Hematopoietic multipotent progenitor cell treated with erythropoietin and hydrocortisone succinate and interleukin-3 and kit ligand, for 8 days (in vitro differentiated cells): ENCODE measurements around the gene PDZD11.
"Not testable (repeated sequence)": the region's sequence is repeated elsewhere in the genome, so short reads cannot be mapped to it uniquely, and the experiment has no call there.

Experiments used
- DNase-seq: peaks from one replicate; pipeline ENCODE4 v3.0.0-alpha.2; 2015

PDZD11 gene

GRCh38 chrX:70289793-70290770 is at the start of gene PDZD11, which contains the start of gene KIF4A:
TSS of gene PDZD11 (minus strand) at chrX:70289927. CDS start at chrX:70289341, 586 bp downstream.
TSS of gene KIF4A (plus strand) at chrX:70290104. CDS start at chrX:70290459, 355 bp downstream.
- peak; percentile 85 for DNase-seq

GRCh38 chrX:70338290-70338689 is 48.6 kb upstream of the PDZD11 start:
- DNase-seq, result no peak

GRCh38 chrX:70336767-70337166 is 47.0 kb upstream of the PDZD11 start:
- no peak for DNase-seq

GRCh38 chrX:70332600-70332999 is 42.9 kb upstream of the PDZD11 start:
- no peak for DNase-seq

- DNase-seq, result no peak
These were observed 41.4 kb upstream of the PDZD11 start for GRCh38 chrX:70331161-70331560.

GRCh38 chrX:70324326-70324725 is 34.6 kb upstream of the PDZD11 start:
- DNase-seq, result no peak

GRCh38 chrX:70323628-70324027 is 33.9 kb upstream of the PDZD11 start:
- DNase-seq, result not testable (repeated sequence)

GRCh38 chrX:70322784-70323183 is 33.1 kb upstream of the PDZD11 start:
- DNase-seq, result no peak

GRCh38 chrX:70313503-70313902 is 23.8 kb upstream of the PDZD11 start:
- no peak for DNase-seq

GRCh38 chrX:70301716-70302115 is 12.0 kb upstream of the PDZD11 start:
- no peak for DNase-seq

GRCh38 chrX:70293621-70294020 is 3.9 kb upstream of the PDZD11 start:
- DNase-seq, result no peak

GRCh38 chrX:70292788-70293187 is 3.1 kb upstream of the PDZD11 start:
- DNase-seq, result no peak

GRCh38 chrX:70289168-70289792 is 447 bp downstream of the PDZD11 start:
- DNase-seq, result no peak

GRCh38 chrX:70281951-70282350 is 7.8 kb downstream of the PDZD11 start, which contains the start of gene RAB41:
TSS of gene RAB41 (plus strand) at chrX:70282172. CDS start at chrX:70282218, 46 bp downstream.
- no peak for DNase-seq

GRCh38 chrX:70280573-70280972 is 9.2 kb downstream of the PDZD11 start:
- DNase-seq, result no peak

GRCh38 chrX:70279081-70279480 is 10.6 kb downstream of the PDZD11 start:
- DNase-seq, result no peak

- DNase-seq, result not testable (repeated sequence)
These were observed 15.7 kb downstream of the PDZD11 start for GRCh38 chrX:70274029-70274428.

GRCh38 chrX:70268034-70268433 is 21.7 kb downstream of the PDZD11 start, which contains the start of gene ARR3:
TSS of gene ARR3 (plus strand) at chrX:70268334. CDS start at chrX:70269386, 1,052 bp downstream.
- no peak for DNase-seq

GRCh38 chrX:70264784-70265183 is 24.9 kb downstream of the PDZD11 start:
- DNase-seq, result no peak

GRCh38 chrX:70262952-70263567 is 26.7 kb downstream of the PDZD11 start:
- DNase-seq, result peak; percentile 58

- no peak for DNase-seq
These were observed 29.6 kb downstream of the PDZD11 start, which contains the start of gene P2RY4 for GRCh38 chrX:70260104-70260503. TSS of gene P2RY4 (minus strand) at chrX:70260204. CDS start at chrX:70259624, 580 bp downstream.

- no peak for DNase-seq
These were observed 32.1 kb downstream of the PDZD11 start for GRCh38 chrX:70257423-70258288.
